IMR-90 (cell line): ENCODE results near the gene SRCAP. TPM values are rescaled to one million over a fixed set of nuclear protein-coding genes. Genes with fewer than 3 reads are reported as not detected.

ENCODE experiments used
- ATAC-seq: fragments of 200-7000 bp; cut with Tn5 transposase; 2 replicates; pipeline ENCODE4 v1.9.1; 2020; ENCODE audit warnings: low read depth, mild to moderate bottlenecking, moderate library complexity
- BruUV-seq: library from RNA; stranded (reverse); fragments of 400-500 nt; replicated peaks from 2 replicates; lab custom pipeline; 2021; lab: Mats Ljungman, UMichigan
- CTCF ChIA-PET: fragments of 300-600 bp; formaldehyde crosslinking; extraction: SDS; loops from one replicate; lab custom pipeline; 2021; ENCODE audit warnings: antibody characterized with exemption; lab: Yijun Ruan, JAX
- POLR2A ChIA-PET: fragments of 300-600 bp; sonication (Branson Sonifier 250); formaldehyde crosslinking; loops from one replicate; lab custom pipeline; 2022; ENCODE audit warnings: antibody characterized with exemption; ENCODE audit not compliant: unreplicated experiment; lab: Charles Lee
- DNase-seq: peaks from one replicate; pipeline ENCODE4 v3.0.0; 2013
- H2AFZ ChIP-seq: replicated peaks from 2 replicates; pipeline ENCODE3; 2013; ENCODE audit warnings: low read length, mild to moderate bottlenecking; ENCODE audit not compliant: poor library complexity
- H2AK5ac ChIP-seq: 2 replicates; pipeline ENCODE4 v1.6.1; 2013; ENCODE audit warnings: low read depth, low read length, inconsistent platforms
- H2AK9ac ChIP-seq: replicated peaks from 2 replicates; pipeline ENCODE3; 2013; ENCODE audit warnings: mild to moderate bottlenecking, low read depth, low read length, moderate library complexity; ENCODE audit not compliant: poor library complexity
- H2BK120ac ChIP-seq: 2 replicates; pipeline ENCODE4 v1.6.1; 2013; ENCODE audit warnings: low read depth, low read length, inconsistent platforms
- H2BK15ac ChIP-seq: 3 replicates; pipeline ENCODE4 v1.6.1; 2013; ENCODE audit warnings: low read depth, low read length, inconsistent platforms
- H2BK20ac ChIP-seq: 2 replicates; pipeline ENCODE4 v1.6.1; 2013; ENCODE audit warnings: low read depth, mild to moderate bottlenecking, inconsistent platforms, low read length, moderate library complexity
- H2BK5ac ChIP-seq: 2 replicates; pipeline ENCODE4 v1.6.1; 2013; ENCODE audit warnings: mild to moderate bottlenecking, low read depth, low read length, inconsistent platforms; ENCODE audit not compliant: poor library complexity, severe bottlenecking
- H3K14ac ChIP-seq: replicated peaks from 2 replicates; pipeline ENCODE4 v1.6.1; 2013; ENCODE audit warnings: low read depth, low read length, inconsistent platforms
- H3K18ac ChIP-seq: 2 replicates; pipeline ENCODE4 v1.6.1; 2013; ENCODE audit warnings: low read depth, low read length, control low read depth
- H3K23ac ChIP-seq: 2 replicates; pipeline ENCODE4 v1.6.1; 2013; ENCODE audit warnings: low read depth, low read length, inconsistent platforms
- H3K27ac ChIP-seq: 2 replicates; pipeline ENCODE4 v1.5.1; 2013; ENCODE audit warnings: mild to moderate bottlenecking, control low read depth, low read length; ENCODE audit not compliant: insufficient read depth
- H3K27me3 ChIP-seq: 2 replicates; pipeline ENCODE4 v1.6.1; 2013; ENCODE audit warnings: low read length; ENCODE audit not compliant: control insufficient read depth, insufficient read depth
- H3K36me3 ChIP-seq: 2 replicates; pipeline ENCODE4 v1.6.1; 2013; ENCODE audit warnings: low read length, mixed read lengths; ENCODE audit not compliant: control insufficient read depth, insufficient read depth
- H3K4ac ChIP-seq: 2 replicates; pipeline ENCODE4 v1.6.1; 2013; ENCODE audit warnings: low read depth, low read length, inconsistent platforms
- H3K4me1 ChIP-seq: 2 replicates; pipeline ENCODE4 v1.6.1; 2013; ENCODE audit warnings: low read length, mixed read lengths; ENCODE audit not compliant: control insufficient read depth, insufficient read depth
- H3K4me2 ChIP-seq: 2 replicates; pipeline ENCODE4 v1.6.1; 2013; ENCODE audit warnings: low read depth, mild to moderate bottlenecking, control low read depth, low read length, moderate library complexity
- H3K4me3 ChIP-seq: 2 replicates; pipeline ENCODE4 v1.5.1; 2013; ENCODE audit warnings: low read depth, mild to moderate bottlenecking, control low read depth, low read length, moderate library complexity; ENCODE audit not compliant: insufficient read depth
- H3K56ac ChIP-seq: 2 replicates; pipeline ENCODE4 v1.6.1; 2013; ENCODE audit warnings: low read length, inconsistent platforms; ENCODE audit not compliant: insufficient read depth; ENCODE audit errors: extremely low read depth
- H3K79me1 ChIP-seq, 2 experiments: 2 replicates each; pipeline ENCODE4 v1.6.1; 2013; ENCODE audit warnings: low read length in 2 of 2, inconsistent platforms in 1 of 2, low read depth in 1 of 2
- H3K9ac ChIP-seq: 2 replicates; pipeline ENCODE4 v1.6.1; 2013; ENCODE audit warnings: low read depth, low read length, control low read depth
- H3K9me1 ChIP-seq: 2 replicates; pipeline ENCODE4 v1.6.1; 2013; ENCODE audit warnings: low read length, inconsistent platforms; ENCODE audit not compliant: insufficient read depth
- H3K9me3 ChIP-seq: 2 replicates; pipeline ENCODE4 v1.6.1; 2013; ENCODE audit warnings: low read length; ENCODE audit not compliant: control insufficient read depth, insufficient read depth
- H4K20me1 ChIP-seq: 2 replicates; pipeline ENCODE4 v1.6.1; 2013; ENCODE audit warnings: low read length, inconsistent platforms; ENCODE audit not compliant: insufficient read depth
- H4K5ac ChIP-seq: 2 replicates; pipeline ENCODE4 v1.6.1; 2013; ENCODE audit warnings: mild to moderate bottlenecking, low read depth, low read length, control low read depth
- H4K8ac ChIP-seq, 2 experiments: 2 replicates each; pipeline ENCODE4 v1.6.1; 2013; ENCODE audit warnings: low read depth in 2 of 2, low read length in 2 of 2, control low read depth in 1 of 2, inconsistent platforms in 1 of 2
- H4K91ac ChIP-seq: 2 replicates; pipeline ENCODE4 v1.6.1; 2013; ENCODE audit warnings: low read depth, low read length, inconsistent platforms; ENCODE audit not compliant: insufficient read depth
- CEBPB ChIP-seq: IDR thresholded peaks from 2 replicates; pipeline ENCODE4 v1.6.1; 2012; ENCODE audit warnings: low read depth, low read length, improper control_type of control experiment
- FOS ChIP-seq: fragments of 150-350 bp; IDR thresholded peaks from 2 replicates; pipeline ENCODE4 v1.6.1; 2016; ENCODE audit warnings: low read depth, low read length
- RAD21 ChIP-seq: IDR thresholded peaks from 2 replicates; pipeline ENCODE4 v1.6.1; 2012; ENCODE audit warnings: low read length, improper control_type of control experiment
- SMC3 ChIP-seq: fragments of 150-350 bp; IDR thresholded peaks from 2 replicates; pipeline ENCODE4 v1.6.1; 2016; ENCODE audit warnings: low read depth, mild to moderate bottlenecking, antibody characterized with exemption, low read length, moderate library complexity
- WGBS, 2 experiments: methylation state at CpG; one replicate each; pipeline versions ENCODE4 v1.1.5 to v1.1.7; 2013; ENCODE audit warnings: missing lambda C conversion rate in 2 of 2; ENCODE audit not compliant: insufficient read length in 1 of 2; ENCODE audit errors: extremely low coverage in 2 of 2; 5-methylcytosine and 5-hydroxymethylcytosine counted together
- dilution Hi-C: fragments of 300-500 bp; cut with HindIII; formaldehyde crosslinking; loops from one replicate; pipeline ENCODE4 v1.14.3; 2018; ENCODE audit warnings: low sequenced_read_pairs; ENCODE audit not compliant: unreplicated experiment
- in situ Hi-C: fragments of 300-500 bp; cut with MboI; formaldehyde crosslinking; loops from 3 replicates; pipeline ENCODE4 v1.14.3; 2019; ENCODE audit warnings: low sequenced_read_pairs, inconsistent platforms, mixed read lengths
- intact Hi-C: fragments of 100-400 bp; cut with micrococcal nuclease; formaldehyde crosslinking; loops from 2 replicates; pipeline ENCODE4 v1.10.0; 2022
- polyA plus RNA-seq, 3 experiments: library from polyadenylated mRNA; depleted of rRNA; stranded (reverse); fragments of >200 nt; gene quantifications; 2 replicates each; pipeline ENCODE4 v1.2.3, GENCODE V29; 2012; ENCODE audit warnings: low replicate concordance in 1 of 3
- total RNA-seq: library from RNA; depleted of rRNA; stranded (reverse); fragments of >200 nt; gene quantifications from 2 replicates; pipeline ENCODE4 v1.2.3, GENCODE V29; 2012
- TF ChIP-seq, protein P1 (sequence below): conservative IDR thresholded peaks from 2 replicates; pipeline ENCODE4 v1.5.1; 2012; ENCODE audit warnings: mild to moderate bottlenecking, low read depth, low read length, improper control_type of control experiment
- TF ChIP-seq, protein P2 (sequence below): fragments of 150-350 bp; IDR thresholded peaks from 2 replicates; pipeline ENCODE4 v1.6.1; 2016; ENCODE audit warnings: low read depth, mild to moderate bottlenecking, low read length, moderate library complexity, borderline replicate concordance

Gene SRCAP
- total and polyA plus RNA-seq, 2 of the 4 experiments (the other 2 are of a cell fraction), result 4.5 to 8.2 TPM

DNA sequence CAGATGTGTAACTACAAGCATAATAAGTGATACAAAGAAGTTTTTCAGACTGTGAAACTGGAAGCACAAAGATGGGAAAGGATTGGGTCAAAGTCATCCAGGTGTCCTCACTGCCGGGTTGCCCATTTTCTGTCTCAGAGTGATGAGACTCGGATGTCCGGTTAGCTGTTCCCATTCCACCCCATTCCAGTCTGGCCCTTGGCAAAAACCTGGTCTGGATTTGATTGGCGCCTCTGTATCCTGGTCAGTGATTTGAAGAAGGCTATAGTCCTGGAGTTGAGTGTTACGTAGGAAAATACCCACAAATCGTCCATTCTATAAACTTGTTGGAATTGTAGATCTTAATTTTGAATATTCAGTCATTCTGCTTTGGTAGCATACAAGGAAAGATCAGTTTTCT, 29.4 kb downstream of the SRCAP start:
- no peak overlapping the region for H2AK5ac ChIP-seq
- no peak overlapping the region for H2BK15ac ChIP-seq
- no peaks in the 10 kb centered on the region for H3K27me3 ChIP-seq
- H3K79me1 ChIP-seq, result peaks cover 24 to 36% of the 10 kb centered on the region in 2 experiments
- H4K8ac ChIP-seq, result no peak overlapping the region
- POLR2A ChIA-PET, result no interaction called here
- no peak overlapping the region for H4K91ac ChIP-seq
- no peak overlapping the region for H2AFZ ChIP-seq
- H3K9me3 ChIP-seq, result no peaks in the 10 kb centered on the region
- H3K4me2 ChIP-seq, result no peak overlapping the region
- intact Hi-C loops, result no loop called here
- TF ChIP-seq CEBPB, result no peak
- TF ChIP-seq, protein P1, sequence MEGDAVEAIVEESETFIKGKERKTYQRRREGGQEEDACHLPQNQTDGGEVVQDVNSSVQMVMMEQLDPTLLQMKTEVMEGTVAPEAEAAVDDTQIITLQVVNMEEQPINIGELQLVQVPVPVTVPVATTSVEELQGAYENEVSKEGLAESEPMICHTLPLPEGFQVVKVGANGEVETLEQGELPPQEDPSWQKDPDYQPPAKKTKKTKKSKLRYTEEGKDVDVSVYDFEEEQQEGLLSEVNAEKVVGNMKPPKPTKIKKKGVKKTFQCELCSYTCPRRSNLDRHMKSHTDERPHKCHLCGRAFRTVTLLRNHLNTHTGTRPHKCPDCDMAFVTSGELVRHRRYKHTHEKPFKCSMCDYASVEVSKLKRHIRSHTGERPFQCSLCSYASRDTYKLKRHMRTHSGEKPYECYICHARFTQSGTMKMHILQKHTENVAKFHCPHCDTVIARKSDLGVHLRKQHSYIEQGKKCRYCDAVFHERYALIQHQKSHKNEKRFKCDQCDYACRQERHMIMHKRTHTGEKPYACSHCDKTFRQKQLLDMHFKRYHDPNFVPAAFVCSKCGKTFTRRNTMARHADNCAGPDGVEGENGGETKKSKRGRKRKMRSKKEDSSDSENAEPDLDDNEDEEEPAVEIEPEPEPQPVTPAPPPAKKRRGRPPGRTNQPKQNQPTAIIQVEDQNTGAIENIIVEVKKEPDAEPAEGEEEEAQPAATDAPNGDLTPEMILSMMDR, result no peak
- TF ChIP-seq, protein P2, sequence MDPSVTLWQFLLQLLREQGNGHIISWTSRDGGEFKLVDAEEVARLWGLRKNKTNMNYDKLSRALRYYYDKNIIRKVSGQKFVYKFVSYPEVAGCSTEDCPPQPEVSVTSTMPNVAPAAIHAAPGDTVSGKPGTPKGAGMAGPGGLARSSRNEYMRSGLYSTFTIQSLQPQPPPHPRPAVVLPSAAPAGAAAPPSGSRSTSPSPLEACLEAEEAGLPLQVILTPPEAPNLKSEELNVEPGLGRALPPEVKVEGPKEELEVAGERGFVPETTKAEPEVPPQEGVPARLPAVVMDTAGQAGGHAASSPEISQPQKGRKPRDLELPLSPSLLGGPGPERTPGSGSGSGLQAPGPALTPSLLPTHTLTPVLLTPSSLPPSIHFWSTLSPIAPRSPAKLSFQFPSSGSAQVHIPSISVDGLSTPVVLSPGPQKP, result no peak
- TF ChIP-seq FOS, result no peak
- TF ChIP-seq RAD21, result no peak
- no peak for TF ChIP-seq SMC3
- WGBS, 2 experiments, result no CpG with 5 or more reads among the region's 6 CpGs
- no peak overlapping the region for H3K4me3 ChIP-seq
- H3K9ac ChIP-seq, result no peak overlapping the region
- DNase-seq, result no peak
- H2BK20ac ChIP-seq, result no peak overlapping the region
- H3K27ac ChIP-seq, result no peak overlapping the region
- H2BK120ac ChIP-seq, result no peak overlapping the region
- H3K14ac ChIP-seq, result no peak overlapping the region
- in situ Hi-C loops, result no loop called here
- no peak overlapping the region for H3K4ac ChIP-seq
- no peak overlapping the region for H3K18ac ChIP-seq
- CTCF ChIA-PET, result no interaction called here
- BruUV-seq, result no TSS peak
- no peak overlapping the region for H2BK5ac ChIP-seq
- H3K23ac ChIP-seq, result no peak overlapping the region
- H3K56ac ChIP-seq, result no peak overlapping the region
- peaks cover 3% of the 10 kb centered on the region for H4K20me1 ChIP-seq
- no peak overlapping the region for H4K5ac ChIP-seq
- H3K9me1 ChIP-seq, result no peaks in the 10 kb centered on the region; the same call in 1 of the 2 replicates
- no peak overlapping the region for H2AK9ac ChIP-seq
- no peak for ATAC-seq
- H3K4me1 ChIP-seq, result no peaks in the 10 kb centered on the region
- H3K36me3 ChIP-seq, result peaks cover 62% of the 10 kb centered on the region
- dilution Hi-C loops, result no loop called here
